Stimulated activated naive CD8-positive, alpha-beta T cell treated with anti-CD3 and anti-CD28 coated beads, Interleukin-15, Interleukin-2, amounts not matched to agents 100 ng/mL and 50 ng/mL, for 24 hours (primary cell): ENCODE results near the gene LTK.
"Not testable (repeated sequence)": the region's sequence is repeated elsewhere in the genome, so short reads cannot be mapped to it uniquely, and the experiment has no call there.

Experiments used
- H3K27ac Mint-ChIP-seq: one replicate; pipeline ENCODE4 v1.8.0; 2021; ENCODE audit warnings: mild to moderate bottlenecking, mixed read lengths
- H3K27me3 Mint-ChIP-seq: one replicate; pipeline ENCODE4 v1.8.0; 2021; ENCODE audit warnings: mixed read lengths
- H3K36me3 Mint-ChIP-seq: one replicate; pipeline ENCODE4 v1.8.0; 2021; ENCODE audit warnings: low read depth, mixed read lengths
- H3K4me1 Mint-ChIP-seq: one replicate; pipeline ENCODE4 v1.8.0; 2021; ENCODE audit warnings: low read depth, mixed read lengths
- H3K4me3 Mint-ChIP-seq: one replicate; pipeline ENCODE4 v1.8.0; 2021; ENCODE audit warnings: mild to moderate bottlenecking, mixed read lengths
- H3K9me3 Mint-ChIP-seq: one replicate; pipeline ENCODE4 v1.8.0; 2021; ENCODE audit warnings: mixed read lengths

The LTK gene

GRCh38 chr15:41483519-41483918 is 30.1 kb downstream of the LTK start:
- H3K4me1 Mint-ChIP-seq, result peaks cover 32% of the 10 kb centered on the region
- peak overlapping the region; percentile 31 for H3K27ac Mint-ChIP-seq
- H3K9me3 Mint-ChIP-seq, result no peaks in the 10 kb centered on the region
- H3K36me3 Mint-ChIP-seq, result peaks cover 44% of the 10 kb centered on the region
- peaks cover 5% of the 10 kb centered on the region for H3K27me3 Mint-ChIP-seq
- peak overlapping the region; percentile 66 for H3K4me3 Mint-ChIP-seq

- H3K9me3 Mint-ChIP-seq, result no peaks in the 10 kb centered on the region
- H3K4me3 Mint-ChIP-seq, result peak overlapping the region; percentile 66
- H3K27ac Mint-ChIP-seq, result peak overlapping the region; percentile 31
- peaks cover 5% of the 10 kb centered on the region for H3K27me3 Mint-ChIP-seq
- peaks cover 46% of the 10 kb centered on the region for H3K36me3 Mint-ChIP-seq
- peaks cover 30% of the 10 kb centered on the region for H3K4me1 Mint-ChIP-seq
Measured at GRCh38 chr15:41483115-41483514, 30.5 kb downstream of the LTK start.

DNA sequence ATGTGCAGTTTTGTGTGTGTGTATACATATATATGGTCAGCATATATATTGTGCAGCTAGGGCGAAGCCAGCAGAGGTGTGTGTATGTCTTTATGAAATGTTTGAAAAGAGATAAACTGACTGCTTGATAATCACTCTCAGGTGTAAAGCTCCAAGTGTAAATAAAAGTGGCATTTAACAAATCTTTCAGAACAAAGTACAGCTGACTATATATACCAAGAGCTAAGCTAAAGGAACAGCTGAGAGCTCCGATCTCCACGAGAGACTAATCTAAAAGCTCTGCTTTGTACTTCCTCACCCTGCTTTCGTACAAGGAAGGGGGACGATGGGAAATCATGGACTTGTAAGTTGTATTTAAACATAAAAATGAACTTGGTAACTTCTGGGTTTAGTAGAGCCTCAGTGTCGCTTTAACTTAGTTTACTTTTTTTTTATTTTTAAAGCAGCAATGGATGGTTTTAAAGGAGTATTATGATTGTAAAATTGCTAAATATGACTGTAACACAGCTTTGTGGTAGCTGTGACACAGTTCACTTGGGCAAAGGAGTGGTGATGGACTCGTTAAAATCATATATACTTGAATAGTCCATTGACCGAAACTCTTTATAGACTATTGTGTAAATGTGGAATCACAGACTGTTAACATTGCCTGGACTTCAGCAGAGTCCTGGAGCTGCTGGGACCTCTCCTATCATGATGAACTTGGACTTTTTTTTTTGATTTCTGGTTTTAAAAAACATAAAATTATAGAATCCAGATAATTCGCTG is 31.3 kb downstream of the LTK start:
- Mint-ChIP-seq H3K27ac (no peak overlapping the region), H3K36me3 (peaks cover 47% of the 10 kb centered on the region), H3K27me3 (no peaks in the 10 kb centered on the region), H3K9me3 (no peaks in the 10 kb centered on the region), H3K4me3 (no peak overlapping the region), H3K4me1 (peaks cover 31% of the 10 kb centered on the region)

DNA sequence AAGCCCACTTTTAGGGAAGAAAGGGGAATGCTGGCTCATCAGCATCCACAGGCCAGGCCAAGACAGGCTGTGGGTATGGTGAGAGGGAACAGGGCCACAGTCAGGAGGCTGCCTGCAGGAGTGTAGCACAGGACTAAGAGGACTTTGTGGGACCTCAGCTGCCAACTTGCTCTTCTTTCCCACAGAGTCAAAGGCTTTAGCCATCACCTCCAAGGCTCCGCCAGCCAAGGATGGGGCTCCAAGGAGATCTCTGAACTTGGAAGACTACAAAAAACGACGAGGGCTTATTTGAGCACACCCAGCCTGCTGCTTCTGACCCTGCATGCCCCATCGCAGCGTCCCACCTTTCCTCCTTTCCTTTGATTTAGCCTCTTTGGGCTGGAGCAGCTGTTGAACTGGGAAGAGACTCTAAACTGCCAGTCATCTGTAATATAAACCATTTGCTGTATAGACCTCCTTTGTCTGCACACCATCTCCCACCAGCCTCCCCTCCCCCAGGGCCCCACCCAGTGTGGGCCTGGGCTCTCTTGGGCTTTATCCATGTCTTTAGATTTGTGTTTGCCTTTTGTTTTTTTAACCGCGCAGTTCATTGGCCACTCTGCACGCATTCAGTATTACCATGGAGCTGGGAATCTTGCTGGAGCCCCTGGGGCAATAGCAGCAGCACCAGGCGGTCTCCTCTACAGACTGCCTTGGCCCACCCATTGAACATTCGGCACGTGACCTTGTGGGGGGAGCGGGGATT is 33.1 kb downstream of the LTK start:
- Mint-ChIP-seq H3K4me1 (peaks cover 43% of the 10 kb centered on the region), H3K4me3 (no peak overlapping the region), H3K27me3 (no peaks in the 10 kb centered on the region), H3K27ac (no peak overlapping the region), H3K9me3 (no peaks in the 10 kb centered on the region), H3K36me3 (peaks cover 64% of the 10 kb centered on the region)

- Mint-ChIP-seq H3K36me3 (peaks cover 75% of the 10 kb centered on the region), H3K4me3 (no peak overlapping the region), H3K27me3 (no peaks in the 10 kb centered on the region)
Measured at GRCh38 chr15:41476416-41477048, 37.1 kb downstream of the LTK start.

DNA sequence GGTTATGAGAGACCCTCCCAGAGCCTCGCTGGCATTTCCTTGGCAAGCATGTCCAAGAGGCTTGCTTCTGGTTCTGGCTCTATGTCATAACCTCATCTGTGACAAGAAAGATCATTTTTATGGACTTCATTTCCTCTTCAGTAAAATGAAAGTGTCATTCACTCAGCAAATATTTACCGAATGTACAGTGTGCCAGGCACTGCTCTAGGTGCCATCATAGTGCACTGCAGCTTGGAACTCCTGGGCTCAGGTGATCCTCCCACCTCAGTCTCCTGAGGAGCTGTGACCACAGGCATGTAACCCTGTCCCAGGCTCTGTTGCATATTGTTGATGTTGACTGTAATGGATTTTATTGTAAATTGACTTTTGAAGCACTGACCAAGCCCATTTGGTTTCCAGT is 38.7 kb downstream of the LTK start:
- peaks cover 26% of the 10 kb centered on the region for H3K4me1 Mint-ChIP-seq
- no peak overlapping the region for H3K4me3 Mint-ChIP-seq
- no peak overlapping the region for H3K27ac Mint-ChIP-seq
- H3K27me3 Mint-ChIP-seq, result no peaks in the 10 kb centered on the region
- H3K9me3 Mint-ChIP-seq, result no peaks in the 10 kb centered on the region
- peaks cover 73% of the 10 kb centered on the region for H3K36me3 Mint-ChIP-seq

More at GRCh38 chr15:41476416-41477048, 37.1 kb downstream of the LTK start:
- Mint-ChIP-seq H3K27ac (peak overlapping the region; percentile 90), H3K4me1 (peaks cover 26% of the 10 kb centered on the region), H3K9me3 (no peaks in the 10 kb centered on the region)

DNA sequence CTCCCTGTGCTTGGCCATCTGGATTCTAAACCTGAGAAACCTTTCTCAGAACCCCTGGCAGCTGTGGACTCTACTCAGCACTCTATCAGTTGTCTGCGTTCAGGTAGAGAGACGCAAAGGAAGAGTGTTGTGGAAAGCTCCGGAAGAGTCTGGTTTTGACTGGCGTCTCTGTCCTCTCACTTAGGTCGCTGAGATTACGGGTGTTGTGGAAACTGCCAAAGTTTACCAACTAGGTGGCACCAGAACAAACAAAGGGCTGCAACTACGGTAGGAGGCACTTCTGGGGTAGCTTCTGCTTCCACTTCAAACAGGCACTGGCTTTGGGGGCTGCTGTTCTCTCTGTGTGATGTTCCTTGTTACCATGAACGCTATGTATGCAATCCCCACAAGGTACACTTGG is 39.2 kb downstream of the LTK start:
- H3K36me3 Mint-ChIP-seq, result peaks cover 75% of the 10 kb centered on the region
- no peak overlapping the region for H3K27ac Mint-ChIP-seq
- no peak overlapping the region for H3K4me3 Mint-ChIP-seq
- H3K27me3 Mint-ChIP-seq, result no peaks in the 10 kb centered on the region
- no peaks in the 10 kb centered on the region for H3K9me3 Mint-ChIP-seq
- H3K4me1 Mint-ChIP-seq, result peaks cover 26% of the 10 kb centered on the region

DNA sequence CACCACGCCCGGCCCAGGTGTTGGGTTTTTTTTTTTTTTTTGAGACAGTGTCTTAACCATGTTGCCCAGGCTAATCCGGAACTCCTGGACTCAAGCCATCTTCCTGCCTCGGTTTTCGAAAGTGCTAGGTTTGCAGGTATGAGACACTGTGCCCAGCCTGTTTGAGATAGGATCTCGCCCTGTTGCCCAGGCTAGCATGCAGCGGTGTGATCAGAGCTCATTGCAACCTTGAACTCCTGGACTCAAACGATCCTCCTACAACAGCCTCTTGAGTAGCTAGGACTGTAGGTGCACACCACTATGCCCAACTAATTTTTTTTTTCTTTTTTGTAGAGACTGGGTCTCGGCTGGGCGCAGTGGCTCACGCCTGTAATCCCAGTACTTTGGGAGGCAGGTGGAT is 40.2 kb downstream of the LTK start:
- Mint-ChIP-seq H3K4me3 (no peak overlapping the region), H3K27me3 (no peaks in the 10 kb centered on the region), H3K27ac (no peak overlapping the region), H3K4me1 (peaks cover 20% of the 10 kb centered on the region), H3K36me3 (peaks cover 68% of the 10 kb centered on the region), H3K9me3 (no peaks in the 10 kb centered on the region)

GRCh38 chr15:41469644-41470043 is 44.0 kb downstream of the LTK start:
- not testable (repeated sequence) for H3K4me3 Mint-ChIP-seq, H3K9me3 Mint-ChIP-seq, H3K27ac Mint-ChIP-seq, H3K27me3 Mint-ChIP-seq, H3K4me1 Mint-ChIP-seq
- H3K36me3 Mint-ChIP-seq, result peaks cover 50% of the 10 kb centered on the region

DNA sequence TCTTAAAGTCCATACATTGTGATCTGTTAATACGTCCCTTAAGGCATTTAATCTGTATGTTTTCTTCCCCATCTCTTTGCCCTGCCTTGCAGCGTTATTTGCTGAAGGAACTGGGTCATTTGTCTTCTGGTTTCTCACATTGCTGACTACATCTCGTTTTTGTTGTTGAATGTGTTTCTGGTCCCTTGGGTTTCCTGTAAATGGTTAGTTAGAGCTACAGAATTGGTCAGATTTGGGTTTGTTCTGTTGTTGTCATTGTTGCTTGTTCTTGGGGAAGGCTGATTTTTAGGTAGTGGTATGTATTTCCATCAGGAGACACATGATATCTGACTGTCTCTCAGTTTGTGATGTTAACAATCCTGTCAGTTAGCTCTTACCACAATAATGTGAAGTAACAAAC is 46.9 kb downstream of the LTK start:
- Mint-ChIP-seq H3K9me3 (no peaks in the 10 kb centered on the region), H3K27ac (no peak overlapping the region), H3K4me3 (no peak overlapping the region), H3K36me3 (peaks cover 51% of the 10 kb centered on the region), H3K27me3 (no peaks in the 10 kb centered on the region), H3K4me1 (no peaks in the 10 kb centered on the region)

DNA sequence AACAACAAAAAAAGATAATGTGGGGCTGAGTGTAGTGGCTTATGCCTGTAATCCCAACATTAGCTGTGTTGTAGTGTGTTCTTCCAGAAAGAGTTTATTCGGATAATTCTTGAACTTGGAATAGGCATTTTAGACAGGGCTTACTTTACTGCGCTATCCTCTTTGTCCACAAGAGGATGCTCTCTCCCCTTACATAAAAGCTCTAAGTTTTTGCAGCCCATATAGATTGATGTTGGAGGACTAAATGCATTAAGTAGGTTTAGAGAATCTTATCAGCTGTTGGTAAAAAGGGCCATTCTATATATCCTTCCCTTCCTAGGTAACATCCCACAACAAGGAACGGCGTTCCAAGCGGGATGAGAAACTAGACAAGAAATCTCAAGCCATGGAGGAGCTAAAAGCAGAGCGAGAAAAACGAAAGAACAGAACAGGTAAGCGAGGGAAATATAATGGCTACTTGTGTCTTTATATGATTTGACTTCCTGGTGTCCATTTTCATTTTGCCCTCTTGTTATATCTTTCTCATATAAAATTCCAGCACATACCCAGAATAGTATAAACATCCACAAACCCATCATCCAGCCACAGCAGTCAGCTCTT is 47.7 kb downstream of the LTK start:
- H3K4me3 Mint-ChIP-seq, result no peak overlapping the region
- H3K27ac Mint-ChIP-seq, result no peak overlapping the region
- no peaks in the 10 kb centered on the region for H3K27me3 Mint-ChIP-seq
- H3K9me3 Mint-ChIP-seq, result no peaks in the 10 kb centered on the region
- peaks cover 45% of the 10 kb centered on the region for H3K36me3 Mint-ChIP-seq
- H3K4me1 Mint-ChIP-seq, result no peaks in the 10 kb centered on the region

DNA sequence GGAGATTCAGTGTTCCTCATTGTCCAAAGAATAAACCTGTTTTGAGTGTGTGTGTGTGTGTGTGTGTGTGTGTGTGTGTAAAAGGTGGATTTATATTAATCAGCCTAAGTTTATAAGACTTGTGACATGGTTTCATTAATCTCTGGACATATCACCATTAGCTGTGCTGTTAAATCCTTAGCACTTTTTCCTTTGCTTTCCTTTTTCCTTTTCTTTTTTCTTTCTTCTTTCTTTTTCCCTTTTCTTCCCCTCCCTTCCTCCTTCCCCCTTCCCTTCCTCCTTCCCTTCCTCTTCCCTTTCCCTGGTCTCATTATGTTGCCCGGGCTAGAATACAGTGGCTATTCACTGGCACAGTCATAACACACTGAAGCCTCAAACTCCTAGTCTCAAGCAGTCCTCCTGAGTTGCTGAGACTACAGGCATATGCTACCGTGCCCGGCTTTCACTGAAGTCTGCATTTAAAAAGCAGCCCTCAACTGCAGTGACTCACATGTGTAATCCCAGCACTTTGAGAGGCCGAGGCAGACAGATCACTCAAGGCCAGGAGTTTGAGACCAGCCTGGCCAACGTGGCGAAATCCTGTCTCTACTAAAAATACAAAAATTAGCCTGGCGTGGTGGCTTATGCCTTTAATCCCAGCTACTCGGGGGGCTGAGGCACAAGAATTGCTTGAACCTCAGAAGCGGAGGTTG is 48.6 kb downstream of the LTK start:
- no peaks in the 10 kb centered on the region for H3K4me1 Mint-ChIP-seq

GRCh38 chr15:41462084-41462795 is 51.4 kb downstream of the LTK start:
- Mint-ChIP-seq H3K27ac (no peak overlapping the region), H3K4me3 (no peak overlapping the region), H3K36me3 (peaks cover 49% of the 10 kb centered on the region), H3K27me3 (no peaks in the 10 kb centered on the region), H3K9me3 (no peaks in the 10 kb centered on the region), H3K4me1 (no peaks in the 10 kb centered on the region)

More for the DNA sequence above, 48.6 kb downstream of the LTK start:
- Mint-ChIP-seq H3K27ac (no peak overlapping the region), H3K9me3 (no peaks in the 10 kb centered on the region), H3K27me3 (no peaks in the 10 kb centered on the region), H3K36me3 (peaks cover 38% of the 10 kb centered on the region), H3K4me3 (no peak overlapping the region)
